A172 (cell line): ENCODE results near the gene RAPGEFL1. TPM values are rescaled to one million over a fixed set of nuclear protein-coding genes. Genes with fewer than 3 reads are reported as not detected.
"Not testable (repeated sequence)": the region's sequence is repeated elsewhere in the genome, so short reads cannot be mapped to it uniquely, and the experiment has no call there.

Experiments used
- DNase-seq: peaks from one replicate; pipeline ENCODE4 v3.0.0-alpha.2; 2015; ENCODE audit warnings: low spot score
- total RNA-seq: library from RNA; depleted of rRNA; stranded (reverse); fragments of >200 nt; shearing (Covaris generic); gene quantifications from 2 replicates; pipeline ENCODE4 v1.2.3, GENCODE V29; 2014; rRNA removed

RAPGEFL1 gene
- total RNA-seq, 1 experiment from 2014 or later, result 4.4 TPM

DNA sequence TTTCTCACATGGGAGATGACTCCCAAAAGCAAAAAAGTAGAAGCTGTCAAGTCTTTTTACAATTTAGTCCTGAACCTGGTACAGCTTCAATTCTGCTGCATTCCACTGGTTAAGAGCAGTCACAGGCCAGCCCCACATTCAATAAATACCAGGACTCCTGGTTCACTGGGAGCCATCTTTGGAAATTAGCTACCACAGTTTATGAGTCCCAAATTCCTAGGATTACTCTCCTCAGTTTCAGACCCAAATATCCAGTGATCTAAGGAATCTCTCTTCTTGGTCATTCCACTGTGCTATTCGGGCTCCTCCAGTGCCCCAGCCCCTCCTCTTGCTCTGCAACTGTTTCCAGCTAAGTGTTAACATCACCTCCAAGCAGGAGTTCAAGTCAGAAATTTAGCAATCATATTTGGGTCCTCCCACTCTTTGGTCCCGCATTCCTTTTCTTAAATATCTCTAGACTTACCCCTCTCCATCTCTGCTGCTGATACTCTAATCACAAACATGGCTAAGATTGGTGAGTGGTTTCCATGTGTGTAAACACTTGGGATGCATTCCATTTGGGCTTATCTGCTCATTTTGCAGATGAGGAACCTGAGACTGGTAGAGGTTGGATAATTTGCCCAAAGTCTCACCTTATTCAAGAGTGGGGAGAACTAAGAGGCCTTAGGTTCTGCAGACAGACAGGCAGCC, 32.3 kb downstream of the RAPGEFL1 start:
- DNase-seq, result no peak

DNA sequence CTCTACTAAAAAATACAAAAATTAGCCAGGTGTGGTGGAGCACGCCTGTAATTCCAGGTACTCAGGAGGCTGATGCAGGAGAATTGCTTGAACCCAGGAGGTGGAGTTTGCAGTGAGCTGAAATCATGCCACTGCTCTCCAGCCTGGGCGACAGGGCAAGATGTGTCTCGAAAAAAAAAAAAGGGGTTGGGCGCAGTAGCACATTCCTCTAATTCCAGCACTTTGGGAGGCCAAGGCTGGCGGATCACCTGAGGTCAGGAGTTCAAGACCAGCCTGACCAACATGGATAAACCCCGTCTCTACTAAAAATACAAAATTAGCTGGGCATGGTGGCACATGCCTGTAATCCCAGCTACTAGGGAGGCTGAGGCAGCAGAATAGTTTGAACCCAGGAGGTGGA, 36.6 kb downstream of the RAPGEFL1 start:
- DNase-seq, result not testable (repeated sequence)

DNA sequence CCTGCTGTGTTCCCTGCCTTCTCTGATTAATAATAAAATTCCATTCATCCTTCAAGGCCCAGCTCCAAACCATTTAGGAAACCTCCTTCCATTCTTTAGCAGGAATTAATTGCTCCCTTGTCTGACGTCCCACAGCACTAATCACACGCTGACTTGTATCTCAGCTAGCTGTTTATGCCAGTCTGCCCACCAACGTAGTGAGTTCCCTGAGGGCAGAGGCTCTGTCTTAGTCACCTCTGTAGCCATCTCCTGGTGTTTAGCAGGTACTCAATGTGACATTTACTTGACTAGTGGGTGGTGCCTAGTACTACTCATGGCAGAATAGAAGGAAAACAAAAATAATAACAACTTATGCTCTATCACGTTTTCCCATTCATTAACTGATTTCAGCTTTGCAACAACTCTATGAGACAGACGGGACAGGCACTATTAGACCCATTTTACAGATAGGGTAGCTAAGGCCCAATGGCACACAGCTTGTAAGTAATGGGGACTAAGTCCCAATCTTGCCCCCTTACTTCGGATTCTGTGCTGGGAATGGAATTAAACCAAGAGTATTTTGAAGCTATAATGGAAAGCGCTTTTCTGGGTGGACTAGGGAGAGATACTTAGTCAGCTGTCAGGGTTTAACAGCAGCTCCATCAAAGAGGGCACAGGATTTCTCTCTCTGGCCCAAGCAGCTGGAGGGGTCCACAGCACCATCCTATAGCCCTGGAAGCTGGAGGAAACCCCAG, 40.9 kb downstream of the RAPGEFL1 start:
- no peak for DNase-seq

DNA sequence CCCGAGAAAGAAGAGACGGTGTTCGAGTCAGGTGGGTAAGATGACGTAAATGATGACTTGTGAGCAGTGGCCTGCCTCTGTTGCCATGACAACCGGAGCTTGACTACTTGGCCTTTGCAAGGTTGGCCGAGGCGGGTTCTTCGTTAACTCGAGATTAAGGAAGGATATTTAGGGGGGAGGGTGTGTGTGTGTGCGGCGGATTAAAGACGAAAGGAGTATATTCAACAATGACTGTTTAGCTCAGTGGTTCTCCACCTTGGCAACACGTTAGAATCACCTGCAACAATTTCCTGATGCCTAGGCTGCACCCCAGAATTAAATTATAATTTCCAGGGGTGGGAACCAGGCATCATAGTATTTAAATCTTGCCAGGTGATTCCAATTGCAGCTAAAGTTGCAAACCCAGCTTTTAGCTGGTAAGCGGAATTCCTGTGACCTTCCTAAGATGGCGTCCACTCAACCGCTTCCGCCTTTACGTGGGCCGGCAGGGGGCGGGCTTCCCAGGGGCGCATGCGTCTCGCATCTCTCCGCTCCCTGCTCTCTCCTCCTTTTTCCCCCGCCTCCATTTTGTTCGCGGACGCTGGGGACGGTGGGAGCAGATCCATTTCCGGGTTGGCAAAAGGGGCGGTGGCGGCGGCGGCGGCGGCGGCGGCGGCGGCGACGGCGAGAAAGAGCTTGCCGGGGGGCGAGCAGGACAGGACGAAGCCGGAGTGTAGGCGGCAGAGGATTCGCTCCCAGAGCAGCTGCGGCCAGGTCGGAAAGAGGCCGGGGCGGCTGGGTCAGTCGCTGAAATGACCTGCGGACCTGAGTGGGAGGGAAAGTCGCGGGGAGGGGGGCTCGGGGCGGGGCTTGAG, 41.7 kb downstream of the RAPGEFL1 start, which contains the start of gene WIPF2:
WIPF2 (plus strand) TSS at position 565 of the 854 bp plus-strand sequence. CDS start 37,156 bp downstream, outside the sequence.
- peak; percentile 93 for DNase-seq

DNA sequence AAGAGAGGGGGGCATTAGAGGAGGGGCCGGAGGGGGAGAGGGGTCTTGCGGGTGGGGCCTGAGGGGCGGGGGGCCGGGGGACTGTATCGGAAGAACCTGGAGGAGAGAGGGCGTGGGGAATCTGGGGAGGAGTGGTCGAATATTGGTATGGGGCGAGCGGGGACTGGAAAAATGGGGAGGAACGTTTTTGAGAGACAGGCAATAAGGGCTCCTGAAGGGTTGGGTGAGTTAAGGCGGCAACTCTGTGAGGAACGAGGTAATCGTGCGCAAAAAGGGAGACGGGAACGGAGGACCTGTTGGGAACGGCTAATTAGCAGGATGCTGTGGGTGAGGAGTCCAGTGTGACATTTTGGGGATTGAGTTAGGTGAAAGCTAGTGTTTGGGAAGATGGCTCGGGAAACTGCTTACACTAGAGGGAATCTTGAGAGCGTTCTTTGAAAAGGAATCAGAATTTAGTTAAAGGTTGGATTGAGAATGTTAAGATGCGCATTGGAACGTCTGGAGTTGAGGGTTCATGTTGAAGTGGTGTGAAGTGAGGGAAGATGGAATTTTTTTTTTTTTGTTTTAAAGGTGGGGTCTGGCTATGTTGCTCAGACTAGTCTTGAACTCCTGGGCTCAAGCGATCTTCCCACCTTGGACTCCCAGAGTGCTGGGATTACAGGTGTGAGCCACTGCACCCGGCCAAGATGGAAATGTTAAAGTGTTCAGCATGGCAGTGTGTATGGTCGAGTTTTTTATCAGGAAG, 42.5 kb downstream of the RAPGEFL1 start:
- DNase-seq, result peak; percentile 73

DNA sequence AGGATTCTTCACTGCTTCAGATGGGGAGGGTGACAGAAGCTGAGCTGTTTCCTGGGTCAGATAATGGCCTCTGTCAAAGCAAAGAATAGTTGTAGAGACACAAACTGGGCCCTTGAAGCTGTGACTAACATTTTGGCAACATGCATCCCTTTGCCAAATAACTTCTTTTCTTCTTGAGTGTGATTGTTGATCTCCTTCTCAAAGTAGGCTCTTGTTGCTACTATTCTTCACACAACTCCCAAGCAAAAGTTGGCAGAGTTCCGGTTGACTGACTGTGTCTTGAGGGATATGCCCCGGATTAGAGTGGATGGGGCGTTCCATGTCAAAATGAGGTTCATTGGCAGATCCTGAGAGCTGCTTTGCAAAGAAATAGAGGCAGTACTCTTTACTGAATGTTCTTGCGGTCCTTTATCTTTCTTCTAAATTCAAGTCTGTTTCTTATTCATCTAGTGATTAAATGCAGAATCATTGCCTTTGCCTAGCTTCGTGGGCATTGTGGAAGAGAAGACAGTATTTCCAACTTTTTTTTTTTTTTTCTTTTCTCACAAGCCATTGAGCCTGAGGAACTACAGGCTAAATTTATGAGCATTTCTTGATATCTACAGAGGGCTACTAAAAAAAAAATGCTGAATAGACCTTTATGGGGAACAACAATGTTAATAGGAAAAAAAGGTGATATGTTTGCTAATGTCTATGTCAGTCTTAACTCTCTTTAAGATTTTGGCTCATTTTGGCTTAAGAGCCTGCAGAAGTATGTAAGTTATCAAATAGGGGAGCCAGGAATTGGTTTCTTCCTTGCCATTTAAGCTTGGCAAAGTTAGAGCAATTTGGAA, 47.7 kb downstream of the RAPGEFL1 start:
- no peak for DNase-seq

DNA sequence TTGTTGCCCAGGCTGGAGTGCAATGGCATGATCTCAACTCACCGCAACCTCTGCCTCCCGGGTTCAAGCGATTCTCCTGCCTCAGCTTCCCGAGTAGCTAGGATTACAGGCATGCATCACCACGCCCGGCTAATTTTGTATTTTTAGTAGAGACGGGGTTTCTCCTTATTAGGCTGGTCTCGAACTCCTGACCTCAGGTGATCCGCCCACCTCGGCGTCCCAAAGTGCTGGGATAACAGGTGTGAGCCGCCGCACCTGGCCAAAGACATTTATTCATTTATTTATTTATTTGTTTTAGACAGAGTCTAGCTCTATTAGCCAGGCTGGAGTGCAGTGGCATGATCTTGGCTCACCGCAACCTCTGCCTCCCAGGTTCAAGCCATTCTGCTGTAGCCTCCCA, 51.9 kb downstream of the RAPGEFL1 start:
- not testable (repeated sequence) for DNase-seq

DNA sequence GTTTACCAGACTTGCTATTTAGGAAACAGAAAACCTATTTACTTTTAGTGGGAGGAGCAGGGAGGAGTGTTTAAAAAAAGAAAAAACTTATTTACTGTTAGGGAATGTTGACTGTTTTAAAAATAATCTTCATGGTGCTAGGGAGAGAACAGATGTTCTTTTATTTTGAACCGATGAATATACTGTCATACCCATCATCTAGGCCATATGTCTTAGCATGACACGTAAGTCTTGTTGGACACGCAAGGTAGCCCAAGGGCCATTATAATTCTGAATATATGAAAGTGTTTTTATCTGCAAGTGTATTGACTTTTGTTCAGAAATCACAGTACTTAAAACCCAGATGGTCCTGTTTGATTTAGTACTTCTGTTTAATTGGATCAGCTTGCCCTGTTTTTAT, 53.4 kb downstream of the RAPGEFL1 start:
- DNase-seq, result no peak

DNA sequence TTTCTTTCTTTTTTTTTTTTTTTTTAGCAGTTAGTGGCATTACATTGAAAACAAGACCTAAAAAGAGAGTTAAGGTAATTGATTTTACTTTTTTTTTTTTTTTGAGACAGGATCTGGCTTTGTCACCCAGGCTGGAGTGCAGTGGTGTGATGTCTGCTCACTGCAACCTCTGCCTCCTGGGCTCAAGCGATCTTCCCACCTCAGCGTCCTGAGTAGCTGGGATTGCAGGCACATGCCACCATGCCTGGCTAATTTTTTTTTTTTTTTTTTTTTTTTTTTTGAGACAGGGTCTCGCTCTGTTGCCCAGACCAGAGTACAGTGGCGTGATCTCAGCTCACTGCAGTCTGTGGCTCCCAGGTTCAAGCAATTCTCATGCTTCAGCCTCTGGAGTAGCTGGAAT, 54.7 kb downstream of the RAPGEFL1 start:
- DNase-seq, result not testable (repeated sequence)

DNA sequence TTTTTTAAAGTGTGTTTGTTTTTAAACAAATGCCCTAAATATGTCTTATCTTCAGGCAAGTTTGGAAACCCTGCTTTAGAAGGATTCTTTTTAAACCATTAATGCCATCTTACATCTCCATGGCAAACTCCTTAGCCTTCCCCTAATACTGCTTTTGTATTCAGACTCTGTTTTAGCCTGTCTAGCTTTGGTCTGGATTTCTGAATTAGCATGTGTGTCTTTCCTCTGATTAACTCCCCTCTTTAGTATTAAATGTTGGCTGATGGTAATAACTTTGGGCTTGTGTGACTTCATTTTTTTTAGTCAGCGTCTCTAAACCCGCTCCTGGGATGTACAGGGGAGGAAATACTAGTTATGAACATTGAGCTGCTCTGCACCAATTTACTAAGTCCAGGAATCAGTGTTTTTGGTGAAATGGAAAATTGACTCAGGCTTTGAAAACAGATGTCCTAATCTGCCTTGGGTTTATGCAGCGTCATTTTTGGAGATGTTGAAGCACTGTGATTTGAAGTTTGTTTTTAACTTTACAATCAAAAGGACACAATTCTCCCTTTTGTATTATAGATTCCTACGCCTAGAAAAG, 64.1 kb downstream of the RAPGEFL1 start:
- no peak for DNase-seq

DNA sequence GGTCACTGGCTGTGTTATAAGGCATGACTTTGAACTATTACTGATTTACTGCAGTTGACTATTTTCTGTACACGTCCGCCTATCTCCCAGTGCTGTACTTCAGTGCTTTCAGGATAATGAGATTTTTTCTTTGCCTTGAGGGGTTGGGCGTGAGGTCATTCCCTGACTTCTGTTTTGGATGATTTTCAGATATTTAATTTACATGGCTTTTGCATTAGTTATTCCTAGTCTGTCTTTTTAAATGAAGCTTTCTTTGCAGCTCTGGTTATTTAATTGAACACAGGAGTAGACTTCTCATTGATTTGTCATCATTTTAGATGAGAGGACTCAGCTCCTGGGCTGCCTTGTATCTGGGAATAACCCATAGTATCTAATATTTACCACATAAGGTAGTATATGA, 65.5 kb downstream of the RAPGEFL1 start:
- no peak for DNase-seq

DNA sequence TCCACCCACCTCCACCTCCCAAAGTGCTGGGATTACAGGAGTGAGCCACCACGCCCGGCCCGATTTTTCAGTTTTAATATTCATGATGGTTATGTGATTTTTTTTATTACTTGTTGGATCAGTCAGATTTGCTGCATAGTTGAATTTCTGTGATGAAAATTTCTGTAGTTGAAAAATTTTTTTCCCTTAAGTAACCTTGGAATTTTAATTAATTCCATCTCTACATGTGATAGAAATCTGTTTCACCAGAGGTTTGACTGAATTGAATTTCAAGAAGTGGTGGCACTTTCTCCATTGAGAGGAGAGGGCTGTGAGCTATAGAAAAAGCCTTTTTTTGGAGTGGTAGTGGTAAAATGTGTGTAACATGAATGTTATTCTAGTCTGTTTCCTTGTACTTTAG, 66.5 kb downstream of the RAPGEFL1 start:
- DNase-seq, result no peak

DNA sequence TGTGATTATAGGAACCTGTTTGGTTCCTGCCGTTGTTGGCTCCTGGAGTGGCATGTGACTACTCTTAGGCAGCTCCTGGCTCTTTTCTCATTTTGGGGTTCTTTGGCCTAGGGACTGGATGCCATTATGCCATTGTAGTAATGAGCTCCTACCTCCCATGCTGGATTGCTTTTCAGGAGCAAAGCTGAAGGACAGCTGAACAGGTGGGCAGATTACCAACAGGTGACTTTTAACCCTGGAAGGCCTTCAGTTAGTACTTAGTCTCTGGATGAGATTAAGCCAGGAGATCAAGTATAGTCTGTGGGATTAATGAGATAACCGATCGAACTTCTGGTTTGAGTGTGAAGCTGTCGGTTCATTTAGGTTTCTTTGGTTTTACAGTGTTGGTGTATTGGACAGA, 67.0 kb downstream of the RAPGEFL1 start:
- DNase-seq, result no peak

Other genes with a start within 250 kb of the RAPGEFL1 start
- 40.2 and 43.7 TPM in 2 replicates for gene ORMDL3, start 249.9 kb upstream of the RAPGEFL1 start, total RNA-seq
- not detected in 2 replicates for gene LRRC3C, start 249.7 kb upstream of the RAPGEFL1 start, total RNA-seq
- gene GSDMA, start 214.5 kb upstream of the RAPGEFL1 start, total RNA-seq, result not detected in 2 replicates
- gene PSMD3, start 196.7 kb upstream of the RAPGEFL1 start, total RNA-seq, result 229 and 262 TPM in 2 replicates
- gene CSF3, start 162.0 kb upstream of the RAPGEFL1 start, total RNA-seq, result not detected in 2 replicates
- 46.5 and 67.3 TPM in 2 replicates for gene MED24, start 123.1 kb upstream of the RAPGEFL1 start, total RNA-seq
- 14.5 and 17.8 TPM in 2 replicates for gene THRA, start 114.5 kb upstream of the RAPGEFL1 start, total RNA-seq
- gene NR1D1, start 76.9 kb upstream of the RAPGEFL1 start, total RNA-seq, result 1.1 and 2.2 TPM in 2 replicates
- gene MSL1, start 55.5 kb upstream of the RAPGEFL1 start, total RNA-seq, result 61.3 and 64.3 TPM in 2 replicates
- 44.5 and 50.1 TPM in 2 replicates for gene CASC3, start 36.9 kb upstream of the RAPGEFL1 start, total RNA-seq
- gene WIPF2, start 41.8 kb downstream of the RAPGEFL1 start, total RNA-seq, result 5.6 and 7.1 TPM in 2 replicates
- gene CDC6, start 110.4 kb downstream of the RAPGEFL1 start, total RNA-seq, result 85.1 and 87.9 TPM in 2 replicates
- gene RARA, start 131.7 kb downstream of the RAPGEFL1 start, total RNA-seq, result 13.7 and 33.2 TPM in 2 replicates
- gene GJD3, start 187.3 kb downstream of the RAPGEFL1 start, total RNA-seq, result not detected in 2 replicates
- gene TOP2A, start 240.4 kb downstream of the RAPGEFL1 start, total RNA-seq, result 227 and 241 TPM in 2 replicates